Prostate gland (tissue), 2 donors: ENCODE data around the gene POMP. TPM values are rescaled to one million over a fixed set of nuclear protein-coding genes. Genes with fewer than 3 reads are reported as not detected.
"Not testable (repeated sequence)": the region's sequence is repeated elsewhere in the genome, so short reads cannot be mapped to it uniquely, and the experiment has no call there.

ENCODE experiments used
- DNase-seq: peaks from one replicate; pipeline ENCODE4 v3.0.0-alpha.2; 2019; ENCODE audit warnings: low spot score
- H3K27ac ChIP-seq, 2 donors: fragments of 200-600 bp; sonication (generic); 2 replicates each; pipeline ENCODE4 v1.5.1; 2017 to 2019
- H3K27me3 ChIP-seq: fragments of 200-600 bp; sonication (generic); replicated peaks from 2 replicates; pipeline ENCODE4 v1.5.1; 2019; ENCODE audit not compliant: insufficient read depth
- H3K36me3 ChIP-seq, 2 donors: fragments of 200-600 bp; sonication (generic); 1 replicate in 1 of 2; 2 replicates in 1 of 2; pipeline versions ENCODE4 v1.5.1 to v1.8.1; 2017 to 2019
- H3K4me1 ChIP-seq: fragments of 200-600 bp; sonication (generic); replicated peaks from 2 replicates; pipeline ENCODE4 v1.5.1; 2019
- H3K4me3 ChIP-seq, 2 donors: fragments of 200-600 bp; sonication (generic); 2 replicates each; pipeline ENCODE4 v1.5.1; 2017 to 2019
- H3K9me3 ChIP-seq: fragments of 200-600 bp; sonication (generic); 2 replicates; pipeline ENCODE4 v1.5.1; 2017
- POLR2A ChIP-seq: fragments of 450-650 bp; IDR thresholded peaks from one replicate; pipeline ENCODE4 v1.6.1; 2016; ENCODE audit warnings: antibody characterized with exemption, mild to moderate bottlenecking
- POLR2AphosphoS5 ChIP-seq: sonication (generic); formaldehyde crosslinking; IDR thresholded peaks from one replicate; pipeline ENCODE4 v1.6.1; 2017; ENCODE audit warnings: antibody characterized with exemption
- WGBS: methylation state at CpG from one replicate; pipeline ENCODE4 v1.1.5; 2018; 5-methylcytosine and 5-hydroxymethylcytosine counted together
- intact Hi-C: fragments of 100-400 bp; cut with DNase I; formaldehyde crosslinking; loops from one replicate; pipeline ENCODE4 v1.14.2; 2022
- total RNA-seq, 2 donors: library from RNA; depleted of rRNA; stranded (reverse); fragments of >200 nt; gene quantifications; one replicate each; pipeline ENCODE4 v1.1.0, GENCODE V29; 2016
- TF ChIP-seq, protein P1 (sequence below), 4 experiments: fragments of 200-600 bp in 2 of 4; fragments of 450-650 bp in 2 of 4; sonication (generic) in 2 of 4; IDR thresholded peaks; 1 replicate in 3 of 4; 2 replicates in 1 of 4; pipeline ENCODE4 v1.5.1; 2016 to 2019; ENCODE audit warnings: antibody characterized with exemption in 4 of 4, mild to moderate bottlenecking in 2 of 4, moderate library complexity in 2 of 4

The POMP gene
- total RNA-seq, 2 donors from 2014 or later, result 26.3 to 35.9 TPM

- Histone ChIP-seq H3K9me3 (no peaks in the 10 kb centered on the region), H3K4me1 (no peaks in the 10 kb centered on the region), H3K36me3 (peaks cover 1 to 3% of the 10 kb centered on the region in 2 donors), H3K27ac (no peak overlapping the region), H3K27me3 (no peaks in the 10 kb centered on the region), H3K4me3 (no peak overlapping the region)
- intact Hi-C loops, result no loop called here
- WGBS, result 80% methylated on average over 1 of the region's 1 CpG
- TF ChIP-seq POLR2AphosphoS5 (no peak), POLR2A (no peak)
- TF ChIP-seq, protein P1, sequence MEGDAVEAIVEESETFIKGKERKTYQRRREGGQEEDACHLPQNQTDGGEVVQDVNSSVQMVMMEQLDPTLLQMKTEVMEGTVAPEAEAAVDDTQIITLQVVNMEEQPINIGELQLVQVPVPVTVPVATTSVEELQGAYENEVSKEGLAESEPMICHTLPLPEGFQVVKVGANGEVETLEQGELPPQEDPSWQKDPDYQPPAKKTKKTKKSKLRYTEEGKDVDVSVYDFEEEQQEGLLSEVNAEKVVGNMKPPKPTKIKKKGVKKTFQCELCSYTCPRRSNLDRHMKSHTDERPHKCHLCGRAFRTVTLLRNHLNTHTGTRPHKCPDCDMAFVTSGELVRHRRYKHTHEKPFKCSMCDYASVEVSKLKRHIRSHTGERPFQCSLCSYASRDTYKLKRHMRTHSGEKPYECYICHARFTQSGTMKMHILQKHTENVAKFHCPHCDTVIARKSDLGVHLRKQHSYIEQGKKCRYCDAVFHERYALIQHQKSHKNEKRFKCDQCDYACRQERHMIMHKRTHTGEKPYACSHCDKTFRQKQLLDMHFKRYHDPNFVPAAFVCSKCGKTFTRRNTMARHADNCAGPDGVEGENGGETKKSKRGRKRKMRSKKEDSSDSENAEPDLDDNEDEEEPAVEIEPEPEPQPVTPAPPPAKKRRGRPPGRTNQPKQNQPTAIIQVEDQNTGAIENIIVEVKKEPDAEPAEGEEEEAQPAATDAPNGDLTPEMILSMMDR (IDR thresholded peaks at IDR 0.05), result no peak
- DNase-seq, result no peak
Measured at GRCh38 chr13:28678809-28679208, 19.9 kb downstream of the POMP start.

- no peak overlapping the region for H3K4me3 ChIP-seq
- peaks cover 0 to 3% of the 10 kb centered on the region in 2 donors for H3K36me3 ChIP-seq
- H3K27ac ChIP-seq, result no peak overlapping the region
- intact Hi-C loops, result loop anchor here (10.0 kb wide), 1 partner anchor 115 kb away; no protein-coding TSS in a partner anchor
- DNase-seq, result no peak
- no peaks in the 10 kb centered on the region for H3K4me1 ChIP-seq
- H3K27me3 ChIP-seq, result no peaks in the 10 kb centered on the region
- TF ChIP-seq POLR2AphosphoS5, result no peak
- TF ChIP-seq, protein P1 (IDR thresholded peaks at IDR 0.05), result peak in 2 of 4 experiments; percentile 15 to 31
- WGBS, result 79% methylated on average over 1 of the region's 1 CpG
- H3K9me3 ChIP-seq, result no peaks in the 10 kb centered on the region
Measured at GRCh38 chr13:28679628-28680027, 20.7 kb downstream of the POMP start.

- no peak overlapping the region for H3K4me3 ChIP-seq
- TF ChIP-seq POLR2A (no peak), POLR2AphosphoS5 (no peak)
- TF ChIP-seq, protein P1 (IDR thresholded peaks at IDR 0.05), result no peak
- peaks cover 0 to 3% of the 10 kb centered on the region in 2 donors for H3K36me3 ChIP-seq
- intact Hi-C loops, result loop anchor here (10.0 kb wide), 1 partner anchor 114 kb away; no protein-coding TSS in a partner anchor
- H3K4me1 ChIP-seq, result no peaks in the 10 kb centered on the region
- WGBS, result 96% methylated on average over 2 of the region's 2 CpGs
- no peaks in the 10 kb centered on the region for H3K27me3 ChIP-seq
- no peak for DNase-seq
- no peaks in the 10 kb centered on the region for H3K9me3 ChIP-seq
- no peak overlapping the region for H3K27ac ChIP-seq
Measured at GRCh38 chr13:28680541-28680940, 21.6 kb downstream of the POMP start.

GRCh38 chr13:28683169-28683568 is 24.2 kb downstream of the POMP start:
- not testable (repeated sequence) for H3K4me3 ChIP-seq, DNase-seq, H3K4me1 ChIP-seq, H3K9me3 ChIP-seq, H3K36me3 ChIP-seq, H3K27me3 ChIP-seq, H3K27ac ChIP-seq
- 86% methylated on average over 8 of the region's 8 CpGs for WGBS
- intact Hi-C loops, result loop anchor here (10.0 kb wide), 1 partner anchor 112 kb away; no protein-coding TSS in a partner anchor

DNA sequence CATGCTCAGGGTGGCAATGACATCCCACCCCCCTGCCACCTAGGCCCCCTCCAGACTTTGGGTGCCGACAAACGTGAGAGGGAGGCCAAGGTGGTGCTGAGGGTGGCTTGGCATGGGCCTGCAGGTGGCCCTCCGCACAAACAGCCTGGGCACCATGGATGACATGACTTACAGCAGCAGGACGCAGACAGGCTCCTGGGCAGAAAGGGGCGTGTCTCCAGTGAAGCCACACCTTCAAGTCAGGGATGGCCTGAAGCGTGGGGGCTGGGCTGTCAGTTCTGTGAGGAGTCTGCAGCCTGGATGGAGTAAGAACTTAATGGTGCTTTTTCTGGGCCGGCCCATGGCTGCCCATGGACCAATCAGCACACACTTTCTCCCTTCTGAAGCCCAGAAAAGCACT is 25.3 kb downstream of the POMP start:
- no peaks in the 10 kb centered on the region for H3K36me3 ChIP-seq
- no peak for DNase-seq
- WGBS, result 40% methylated on average over 7 of the region's 7 CpGs
- intact Hi-C loops, result loop anchor here (10.0 kb wide), 1 partner anchor 111 kb away; no protein-coding TSS in a partner anchor
- H3K27me3 ChIP-seq, result no peaks in the 10 kb centered on the region
- no peaks in the 10 kb centered on the region for H3K4me1 ChIP-seq
- H3K27ac ChIP-seq, result no peak overlapping the region
- no peaks in the 10 kb centered on the region for H3K9me3 ChIP-seq
- H3K4me3 ChIP-seq, result no peak overlapping the region
- TF ChIP-seq POLR2AphosphoS5 (no peak), POLR2A (no peak)
- TF ChIP-seq, protein P1 (IDR thresholded peaks at IDR 0.05), result no peak
